ENCODE data around the gene TOMM22.
"Not testable (repeated sequence)": the region's sequence is repeated elsewhere in the genome, so short reads cannot be mapped to it uniquely, and the experiment has no call there.

TOMM22 gene

GRCh38 chr22:38681582-38682335 lies at the start of gene TOMM22:
TOMM22 (plus strand) TSS chr22:38681957; CDS start chr22:38681979, 22 bp downstream.
- DNase-seq (ENCODE audit: low read depth): peak; percentile 91

- no peak for DNase-seq (ENCODE audit: low read depth)
Observed at GRCh38 chr22:38632528-38632927, 49.2 kb upstream of the TOMM22 start.

DNA sequence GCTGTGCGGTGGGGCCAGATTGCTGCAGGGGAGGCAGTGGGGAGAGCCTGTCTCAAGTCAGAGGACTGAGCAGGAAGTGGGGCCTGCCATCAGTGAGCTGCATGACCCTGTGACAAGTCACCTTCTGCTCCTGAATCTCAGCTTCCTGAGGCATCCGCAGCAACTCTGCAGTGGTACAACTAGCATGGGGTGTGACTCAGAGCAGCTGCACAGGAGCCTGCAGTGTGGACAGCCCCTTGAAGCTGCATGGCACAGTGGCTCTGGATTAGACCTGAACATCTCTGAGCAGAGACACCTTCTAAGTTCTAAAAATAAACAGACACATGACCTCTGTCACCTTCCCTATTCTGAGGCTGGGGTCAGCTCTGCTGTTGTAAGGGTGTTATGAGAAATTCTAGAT lies 43.5 kb upstream of the TOMM22 start:
- DNase-seq (ENCODE audit: low read depth): peak; percentile 43

GRCh38 chr22:38638728-38639127 lies 43.0 kb upstream of the TOMM22 start:
- DNase-seq (ENCODE audit: low read depth): no peak

DNA sequence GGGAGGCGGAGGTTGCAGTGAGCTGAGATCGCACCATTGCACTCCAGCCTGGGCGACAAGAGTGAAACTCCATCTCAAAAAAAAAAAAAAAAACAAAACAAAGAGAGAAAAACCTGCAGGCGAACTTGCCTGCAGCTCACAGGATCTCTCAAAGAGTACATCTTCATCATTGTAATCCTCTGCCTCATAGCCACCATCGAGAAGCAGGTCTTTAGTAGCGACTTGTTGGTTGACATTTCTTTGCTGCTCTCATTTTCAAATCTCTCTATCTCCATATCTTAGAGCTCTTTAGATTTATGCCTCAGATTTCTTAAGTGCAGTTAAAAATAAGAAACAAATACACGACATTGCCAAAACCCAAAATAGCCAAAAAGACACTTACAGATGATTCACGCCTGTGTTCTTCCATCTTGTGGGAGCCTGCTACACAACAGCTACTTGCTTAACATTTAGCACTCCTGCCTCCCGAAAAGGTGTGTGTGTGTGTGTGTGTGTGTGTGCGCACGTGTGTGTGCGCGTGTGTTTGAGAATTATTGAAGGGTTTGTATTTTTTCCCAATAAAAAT lies 40.2 kb upstream of the TOMM22 start:
- DNase-seq (ENCODE audit: low read depth): no peak

DNA sequence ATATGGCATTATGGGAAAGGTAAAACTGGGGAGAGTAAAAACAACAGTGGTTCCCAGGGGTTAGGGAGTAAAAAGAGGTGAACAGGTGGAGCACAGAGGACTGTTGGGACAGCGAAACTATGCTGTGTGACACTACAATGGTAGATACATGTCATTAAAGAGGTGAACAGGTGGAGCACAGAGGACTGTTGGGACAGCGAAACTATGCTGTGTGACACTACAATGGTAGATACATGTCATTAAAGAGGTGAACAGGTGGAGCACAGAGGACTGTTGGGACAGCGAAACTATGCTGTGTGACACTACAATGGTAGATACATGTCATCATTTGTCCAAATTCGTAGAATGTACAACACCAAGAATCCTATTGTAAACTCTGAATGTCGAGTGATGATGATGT lies 37.5 kb upstream of the TOMM22 start:
- DNase-seq (ENCODE audit: low read depth): not testable (repeated sequence)

DNA sequence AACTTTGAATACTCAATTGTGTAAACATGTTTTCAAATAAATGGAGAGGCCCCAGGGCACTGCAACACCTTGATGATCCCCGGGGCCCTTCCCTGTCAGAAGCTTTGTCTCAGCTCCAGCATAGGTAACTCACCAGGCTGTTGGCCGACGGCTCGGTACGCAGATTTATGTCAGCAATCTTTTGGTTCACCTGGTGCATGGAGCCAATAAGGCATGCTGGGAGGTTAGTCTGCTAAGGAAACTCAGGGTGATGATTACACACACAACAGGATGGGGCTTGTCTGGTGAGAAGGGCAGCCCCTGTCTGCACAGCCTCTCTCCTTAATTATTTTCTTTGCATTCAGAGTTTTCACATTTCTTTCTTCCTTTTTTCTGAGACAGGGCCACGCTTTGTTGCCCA lies 36.3 kb upstream of the TOMM22 start:
- no peak for DNase-seq (ENCODE audit: low read depth)

- no peak for DNase-seq (ENCODE audit: low read depth)
Observed at GRCh38 chr22:38649841-38650522, 31.8 kb upstream of the TOMM22 start.

DNA sequence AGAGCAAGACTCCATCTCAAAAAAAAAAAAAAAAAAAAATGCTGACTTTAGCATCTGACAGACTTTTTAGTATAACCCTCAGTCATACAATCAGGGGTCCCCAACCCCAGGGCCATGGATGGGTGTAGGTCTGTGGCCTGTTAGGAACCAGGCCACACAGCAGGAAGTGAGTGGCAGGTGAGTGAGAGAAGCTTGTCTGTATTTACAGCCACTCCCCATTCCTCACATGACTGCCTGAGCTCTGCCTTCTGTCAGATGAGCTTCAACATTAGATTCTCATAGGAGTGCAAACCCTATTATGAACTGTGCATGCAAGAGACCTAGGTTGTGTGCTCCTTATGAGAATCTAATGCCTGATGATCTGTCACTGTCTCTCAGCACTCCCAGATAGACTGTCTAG lies 28.9 kb upstream of the TOMM22 start:
- no peak for DNase-seq (ENCODE audit: low read depth)

- peak; percentile 8 for DNase-seq (ENCODE audit: low read depth)
Observed at GRCh38 chr22:38653741-38654140, 28.0 kb upstream of the TOMM22 start.

DNA sequence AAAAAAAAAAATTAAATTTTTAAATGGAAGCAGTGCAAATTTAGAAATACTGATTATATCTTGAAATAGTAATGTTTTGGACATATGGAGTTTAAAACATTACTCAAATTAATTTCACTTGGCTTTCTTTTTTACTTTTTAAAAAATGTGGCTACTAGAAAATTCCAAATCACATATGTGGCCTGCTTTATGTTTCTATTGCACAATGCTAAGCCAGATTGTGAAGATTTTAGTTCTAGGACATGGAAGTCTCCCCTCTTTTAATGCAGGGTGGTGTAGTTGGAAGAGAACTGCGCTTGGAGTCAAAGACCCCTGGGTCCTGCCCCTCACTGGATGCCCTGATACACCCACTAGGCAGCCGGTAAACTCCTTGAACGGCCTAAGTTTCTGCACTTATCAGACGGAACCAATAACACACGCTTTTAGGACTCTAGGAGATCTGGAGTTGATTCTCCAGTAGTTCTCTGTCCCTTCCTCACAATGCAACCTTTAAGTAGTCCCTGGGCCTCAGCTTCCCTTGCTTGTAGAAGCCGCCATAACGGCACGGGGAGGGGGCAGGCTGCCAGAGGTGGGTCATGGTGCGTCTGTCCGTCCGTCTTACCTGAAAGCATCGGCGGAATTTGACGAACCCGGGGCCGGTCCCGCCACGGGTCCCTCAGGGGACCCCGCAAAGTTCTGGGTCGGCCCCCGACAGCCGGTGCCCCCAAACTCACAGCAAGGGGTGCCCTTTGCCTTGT lies 26.1 kb upstream of the TOMM22 start:
- DNase-seq (ENCODE audit: low read depth): peak; percentile 36

DNA sequence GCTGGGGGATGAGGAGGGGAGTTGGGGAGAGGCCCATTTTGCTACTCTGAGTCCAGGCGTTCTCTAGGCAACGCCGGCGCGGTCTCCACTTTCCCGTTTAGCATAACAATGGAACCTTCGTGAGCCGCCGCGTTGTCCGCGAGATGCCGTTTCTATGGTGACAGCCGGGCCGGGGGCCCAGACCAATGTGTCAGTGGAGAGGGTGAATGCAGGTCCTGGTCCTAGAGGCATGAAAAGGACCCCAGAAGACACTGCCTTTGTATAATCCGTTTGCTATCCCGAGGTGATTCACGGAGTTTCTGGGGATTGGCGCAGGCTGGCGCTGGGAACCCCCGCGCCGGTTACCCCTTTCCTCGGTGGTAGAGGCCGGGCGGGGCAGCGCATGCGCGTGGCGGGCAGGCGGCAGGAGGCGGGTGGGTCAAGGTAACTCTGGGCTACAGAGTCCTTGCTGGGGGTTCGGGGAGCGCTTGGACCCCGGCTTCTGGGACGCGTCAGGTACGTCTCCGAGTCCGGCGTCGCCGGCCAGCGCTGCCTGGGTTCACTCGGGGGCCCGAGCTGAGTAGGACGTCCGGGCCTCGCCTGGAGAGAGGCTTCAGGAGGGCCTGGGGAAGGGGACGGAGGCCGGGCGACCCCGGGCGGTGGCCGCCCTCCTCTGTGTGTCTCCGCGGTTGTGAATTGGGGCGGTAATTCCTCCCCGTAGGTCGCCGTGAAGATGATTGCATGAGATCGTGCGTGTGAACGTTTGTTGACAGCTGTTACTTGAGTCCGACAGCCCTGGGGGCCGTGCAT lies 25.3 kb upstream of the TOMM22 start, which contains the start of the genes CBY1 and FAM227A:
Gene CBY1 (plus strand): TSS at position 383 of the 789 bp plus-strand sequence. CDS start 11,417 bp downstream, outside the sequence.
Gene FAM227A (minus strand): TSS at position 137 of the 789 bp plus-strand sequence. CDS start 6,224 bp downstream, outside the sequence.
- DNase-seq (ENCODE audit: low read depth): peak; percentile 93

GRCh38 chr22:38657045-38657909 lies 24.5 kb upstream of the TOMM22 start:
- peak; percentile 52 for DNase-seq (ENCODE audit: low read depth)

- DNase-seq (ENCODE audit: low read depth): no peak
Observed at GRCh38 chr22:38674888-38675287, 6.9 kb upstream of the TOMM22 start.

GRCh38 chr22:38675833-38676232 lies 5.9 kb upstream of the TOMM22 start:
- DNase-seq (ENCODE audit: low read depth): no peak

GRCh38 chr22:38684895-38685294 lies 3.1 kb downstream of the TOMM22 start:
- no peak for DNase-seq (ENCODE audit: low read depth)

GRCh38 chr22:38685761-38686160 lies 4.0 kb downstream of the TOMM22 start:
- DNase-seq (ENCODE audit: low read depth): no peak

GRCh38 chr22:38689651-38690050 lies 7.9 kb downstream of the TOMM22 start:
- no peak for DNase-seq (ENCODE audit: low read depth)

- DNase-seq (ENCODE audit: low read depth): peak; percentile 30
Observed at GRCh38 chr22:38694049-38694448, 12.3 kb downstream of the TOMM22 start.

GRCh38 chr22:38694940-38695339 lies 13.2 kb downstream of the TOMM22 start:
- no peak for DNase-seq (ENCODE audit: low read depth)
